Measurements from ENCODE around the gene KLC1. TPM values are rescaled to one million over a fixed set of nuclear protein-coding genes. Genes with fewer than 3 reads are reported as not detected.

KLC1 gene
- total RNA-seq, 1 donor from 2014 or later = 238 TPM

GRCh38 chr14:103623883-103624482 lies 5.0 kb upstream of the KLC1 start:
- no peak overlapping the region for H3K27ac ChIP-seq (ENCODE audit: low read depth, low read length)
- Mint-ChIP-seq H3K4me3 (ENCODE audit: unreplicated experiment) (no peak overlapping the region), H3K9me3 (ENCODE audit: unreplicated experiment) (no peaks in the 10 kb centered on the region), H3K36me3 (ENCODE audit: low read depth, unreplicated experiment) (no peaks in the 10 kb centered on the region), H3K27ac (ENCODE audit: unreplicated experiment) (no peak overlapping the region), H3K27me3 (ENCODE audit: low read depth, unreplicated experiment) (peaks cover 1% of the 10 kb centered on the region), H3K4me1 (ENCODE audit: low read depth, unreplicated experiment) (peaks cover 17% of the 10 kb centered on the region)
- H3K79me2 ChIP-seq (ENCODE audit: insufficient read depth, low read length) = peaks cover 2% of the 10 kb centered on the region
- no peak overlapping the region for H3K4me3 ChIP-seq (ENCODE audit: insufficient read depth, low read depth, low read length)
- no peak overlapping the region for H3K4me2 ChIP-seq (ENCODE audit: low read length)
- no peaks in the 10 kb centered on the region for H3K9me3 ChIP-seq (ENCODE audit: insufficient read depth, low read depth, low read length)
- H3K4me1 ChIP-seq (ENCODE audit: insufficient read depth, low read length) = peaks cover 18% of the 10 kb centered on the region
- FAIRE-seq = no peak
- H4K20me1 ChIP-seq (ENCODE audit: insufficient read depth, low read length) = no peaks in the 10 kb centered on the region
- H3K9ac ChIP-seq (ENCODE audit: low read length) = no peak overlapping the region
- TF ChIP-seq CTCF (IDR thresholded peaks at IDR 0.05; ENCODE audit: insufficient read depth, low read depth, low read length) = no peak
- TF ChIP-seq EZH2 (IDR thresholded peaks at IDR 0.05; ENCODE audit: insufficient read depth, low read length) = no peak
- H2AFZ ChIP-seq (ENCODE audit: low read depth, low read length) = no peak overlapping the region
- DNase-seq (ENCODE audit: low read depth) = no peak
- no peaks in the 10 kb centered on the region for H3K36me3 ChIP-seq (ENCODE audit: insufficient read depth, low read length)
- no peaks in the 10 kb centered on the region for H3K27me3 ChIP-seq (ENCODE audit: insufficient read depth, low read length)

- TF ChIP-seq EZH2 (IDR thresholded peaks at IDR 0.05; ENCODE audit: insufficient read depth, low read length) = no peak
- TF ChIP-seq CTCF (IDR thresholded peaks at IDR 0.05; ENCODE audit: insufficient read depth, low read depth, low read length) = no peak
- H3K79me2 ChIP-seq (ENCODE audit: insufficient read depth, low read length) = peaks cover 11% of the 10 kb centered on the region
- peak overlapping the region; percentile 45 for H3K9ac ChIP-seq (ENCODE audit: low read length)
- DNase-seq (ENCODE audit: low read depth) (peak; percentile 56), FAIRE-seq (no peak)
- no peaks in the 10 kb centered on the region for H3K27me3 ChIP-seq (ENCODE audit: insufficient read depth, low read length)
- peaks cover 1% of the 10 kb centered on the region for H4K20me1 ChIP-seq (ENCODE audit: insufficient read depth, low read length)
- peaks cover 16% of the 10 kb centered on the region for H3K4me1 Mint-ChIP-seq (ENCODE audit: low read depth, unreplicated experiment)
- H3K4me2 ChIP-seq (ENCODE audit: low read length) = peak overlapping the region; percentile 48
- H3K27me3 Mint-ChIP-seq (ENCODE audit: low read depth, unreplicated experiment) = peaks cover 1% of the 10 kb centered on the region
- H3K9me3 ChIP-seq (ENCODE audit: insufficient read depth, low read depth, low read length) = no peaks in the 10 kb centered on the region
- peak overlapping the region; percentile 8 for H2AFZ ChIP-seq (ENCODE audit: low read depth, low read length)
- no peaks in the 10 kb centered on the region for H3K9me3 Mint-ChIP-seq (ENCODE audit: unreplicated experiment)
- no peak overlapping the region for H3K4me3 ChIP-seq (ENCODE audit: insufficient read depth, low read depth, low read length)
- H3K36me3 ChIP-seq (ENCODE audit: insufficient read depth, low read length) = no peaks in the 10 kb centered on the region
- H3K4me3 Mint-ChIP-seq (ENCODE audit: unreplicated experiment) = no peak overlapping the region
- peaks cover 18% of the 10 kb centered on the region for H3K4me1 ChIP-seq (ENCODE audit: insufficient read depth, low read length)
- no peaks in the 10 kb centered on the region for H3K36me3 Mint-ChIP-seq (ENCODE audit: low read depth, unreplicated experiment)
- no peak overlapping the region for H3K27ac ChIP-seq (ENCODE audit: low read depth, low read length)
- H3K27ac Mint-ChIP-seq (ENCODE audit: unreplicated experiment) = peak overlapping the region; percentile 90
Observed at GRCh38 chr14:103624860-103625259, 4.2 kb upstream of the KLC1 start.

GRCh38 chr14:103625356-103626095 lies 3.5 kb upstream of the KLC1 start:
- Mint-ChIP-seq H3K9me3 (ENCODE audit: unreplicated experiment) (no peaks in the 10 kb centered on the region), H3K27me3 (ENCODE audit: low read depth, unreplicated experiment) (peaks cover 1% of the 10 kb centered on the region), H3K4me3 (ENCODE audit: unreplicated experiment) (no peak overlapping the region), H3K4me1 (ENCODE audit: low read depth, unreplicated experiment) (peaks cover 16% of the 10 kb centered on the region), H3K36me3 (ENCODE audit: low read depth, unreplicated experiment) (no peaks in the 10 kb centered on the region), H3K27ac (ENCODE audit: unreplicated experiment) (peak overlapping the region; percentile 90)
- H3K4me1 ChIP-seq (ENCODE audit: insufficient read depth, low read length) = peaks cover 20% of the 10 kb centered on the region
- no peaks in the 10 kb centered on the region for H3K36me3 ChIP-seq (ENCODE audit: insufficient read depth, low read length)
- TF ChIP-seq CTCF (IDR thresholded peaks at IDR 0.05; ENCODE audit: insufficient read depth, low read depth, low read length) = no peak
- TF ChIP-seq EZH2 (IDR thresholded peaks at IDR 0.05; ENCODE audit: insufficient read depth, low read length) = no peak
- H3K4me2 ChIP-seq (ENCODE audit: low read length) = peak overlapping the region; percentile 48
- H3K27me3 ChIP-seq (ENCODE audit: insufficient read depth, low read length) = no peaks in the 10 kb centered on the region
- FAIRE-seq = no peak
- H3K27ac ChIP-seq (ENCODE audit: low read depth, low read length) = no peak overlapping the region
- H2AFZ ChIP-seq (ENCODE audit: low read depth, low read length) = peak overlapping the region; percentile 8
- peaks cover 18% of the 10 kb centered on the region for H3K79me2 ChIP-seq (ENCODE audit: insufficient read depth, low read length)
- H4K20me1 ChIP-seq (ENCODE audit: insufficient read depth, low read length) = peaks cover 8% of the 10 kb centered on the region
- peak overlapping the region; percentile 45 for H3K9ac ChIP-seq (ENCODE audit: low read length)
- DNase-seq (ENCODE audit: low read depth) = no peak
- no peaks in the 10 kb centered on the region for H3K9me3 ChIP-seq (ENCODE audit: insufficient read depth, low read depth, low read length)
- H3K4me3 ChIP-seq (ENCODE audit: insufficient read depth, low read depth, low read length) = no peak overlapping the region
